HepG2 (cell line): Measurements from ENCODE around the gene TBX21. TPM values are rescaled to one million over a fixed set of nuclear protein-coding genes. Genes with fewer than 3 reads are reported as not detected.

ENCODE experiments used
- ATF4 ChIP-seq, 2 experiments: fragments of 450-650 bp in 1 of 2; sonication (generic) in 1 of 2; formaldehyde crosslinking; IDR thresholded peaks; 2 replicates each; pipeline versions ENCODE4 v1.5.0 to v1.8.0; 2020 to 2022; ENCODE audit warnings: mild to moderate bottlenecking in 1 of 2, missing genetic modification reagents in 1 of 2
- BCL6 ChIP-seq: IDR thresholded peaks from 2 replicates; pipeline ENCODE4 v1.6.1; 2016; ENCODE audit warnings: missing genetic modification reagents, missing compliant biosample characterization
- CHCHD3 ChIP-seq: sonication (generic); formaldehyde crosslinking; IDR thresholded peaks from 2 replicates; pipeline ENCODE4 v1.8.0; 2022; ENCODE audit warnings: mild to moderate bottlenecking, missing genetic modification reagents, moderate library complexity
- DPF2 ChIP-seq: sonication (generic); formaldehyde crosslinking; IDR thresholded peaks from 2 replicates; pipeline ENCODE4 v1.4.0; 2020; ENCODE audit warnings: mild to moderate bottlenecking, low read depth, missing genetic modification reagents, borderline replicate concordance
- HNF1B ChIP-seq: sonication (generic); formaldehyde crosslinking; IDR thresholded peaks from 2 replicates; pipeline ENCODE4 v1.5.1; 2020; ENCODE audit warnings: mild to moderate bottlenecking, moderate library complexity, missing genetic modification reagents
- KLF6 ChIP-seq: IDR thresholded peaks from 2 replicates; pipeline ENCODE4 v1.8.0; 2016; ENCODE audit warnings: missing biosample characterization, missing genetic modification reagents
- MBD4 ChIP-seq: IDR thresholded peaks from 2 replicates; pipeline ENCODE4 v1.6.1; 2012; ENCODE audit warnings: low read length, inconsistent platforms, borderline replicate concordance
- NFATC3 ChIP-seq: sonication (generic); formaldehyde crosslinking; IDR thresholded peaks from 2 replicates; pipeline ENCODE4 v1.5.1; 2020; ENCODE audit warnings: mild to moderate bottlenecking, missing genetic modification reagents
- PAWR ChIP-seq: sonication (generic); formaldehyde crosslinking; IDR thresholded peaks from 2 replicates; pipeline ENCODE4 v1.4.0; 2020; ENCODE audit warnings: missing genetic modification reagents, mild to moderate bottlenecking, borderline replicate concordance
- POGZ ChIP-seq: sonication (generic); formaldehyde crosslinking; IDR thresholded peaks from 2 replicates; pipeline ENCODE4 v1.4.0; 2020; ENCODE audit warnings: mild to moderate bottlenecking, missing genetic modification reagents
- TEAD3 ChIP-seq: optimal IDR thresholded peaks from 2 replicates; pipeline ENCODE3; 2016; ENCODE audit warnings: borderline replicate concordance
- ZBTB40 ChIP-seq, 2 experiments: fragments of 450-650 bp in 1 of 2; sonication (generic) in 1 of 2; formaldehyde crosslinking in 1 of 2; IDR thresholded peaks; 2 replicates each; pipeline versions ENCODE4 v1.6.1 to v1.8.0; 2016 to 2022; ENCODE audit warnings: antibody characterized with exemption in 1 of 2, mild to moderate bottlenecking in 1 of 2, missing genetic modification reagents in 1 of 2
- ZNF749 ChIP-seq: sonication (generic); formaldehyde crosslinking; IDR thresholded peaks from 2 replicates; pipeline ENCODE4 v1.8.0; 2022; ENCODE audit warnings: mild to moderate bottlenecking, missing genetic modification reagents, moderate library complexity, borderline replicate concordance
- ZSCAN25 ChIP-seq: sonication (generic); formaldehyde crosslinking; IDR thresholded peaks from 2 replicates; pipeline ENCODE4 v1.8.0; 2022; ENCODE audit warnings: mild to moderate bottlenecking, missing genetic modification reagents
- ZZZ3 ChIP-seq: sonication (generic); formaldehyde crosslinking; IDR thresholded peaks from 2 replicates; pipeline ENCODE4 v1.4.0; 2020; ENCODE audit warnings: missing genetic modification reagents, mild to moderate bottlenecking, borderline replicate concordance
- polyA plus RNA-seq, 8 experiments: library from polyadenylated mRNA; depleted of rRNA in 3 of 8; stranded (reverse) in 7 of 8; unstranded in 1 of 8; fragments of >200 nt; fragmentation: Illumina TruSeq in 4 of 8; extraction: Trizol in 4 of 8; gene quantifications; 2 replicates each; pipeline versions ENCODE4 v1.2.1 to v1.2.3, GENCODE V29; 2011 to 2016; ENCODE audit warnings: low read depth in 4 of 8, missing spikeins in 1 of 8, mixed read lengths in 1 of 8; ENCODE audit not compliant: insufficient read depth in 1 of 8
- total RNA-seq, 5 experiments: library from RNA; depleted of rRNA; stranded (reverse); fragments of >200 nt; fragmentation: Illumina TruSeq; extraction: Trizol; gene quantifications; 2 replicates each; pipeline ENCODE4 v1.2.3, GENCODE V29; 2016; ENCODE audit warnings: low read depth in 1 of 5

Gene TBX21
- total and polyA plus RNA-seq, 2 of the 13 experiments (the other 11 are each of a cell fraction or from before 2014, with no cell fraction given): not detected

GRCh38 chr17:47693731-47694580, 39.1 kb upstream of the TBX21 start, which contains the start of gene TBKBP1 (continued):
- TF ChIP-seq BCL6 (CRISPR knock-in tag) (peak; percentile 38; the same call in 1 of the 2 replicates), PAWR (CRISPR knock-in tag) (no peak), MBD4 (no peak), ZBTB40 (IDR thresholded peaks at IDR 0.05) (no peak), ZBTB40 (CRISPR knock-in tag; IDR thresholded peaks at IDR 0.05) (no peak), CHCHD3 (CRISPR knock-in tag) (no peak), POGZ (CRISPR knock-in tag) (no peak), KLF6 (CRISPR knock-in tag) (no peak), ZSCAN25 (CRISPR knock-in tag) (peak; percentile 68; the same call in 1 of the 2 replicates), ATF4 (CRISPR knock-in tag; IDR thresholded peaks at IDR 0.05) (no peak), ZNF749 (no peak), ZZZ3 (CRISPR knock-in tag) (no peak), HNF1B (CRISPR knock-in tag) (no peak), NFATC3 (CRISPR knock-in tag) (no peak), TEAD3 (no peak), DPF2 (CRISPR knock-in tag) (no peak)
